GM23248 (cell line): ENCODE results near the gene ACTC1. TPM values are rescaled to one million over a fixed set of nuclear protein-coding genes. Genes with fewer than 3 reads are reported as not detected.
"Not testable (repeated sequence)": the region's sequence is repeated elsewhere in the genome, so short reads cannot be mapped to it uniquely, and the experiment has no call there.

Experiments used
- DNase-seq: peaks from one replicate; pipeline ENCODE4 v3.0.0-alpha.2; 2015
- H2AFZ ChIP-seq: fragments of 200-600 bp; sonication (generic); 2 replicates; pipeline ENCODE4 v1.6.1; 2016; ENCODE audit warnings: antibody characterized with exemption
- H3F3A ChIP-seq: fragments of 200-600 bp; sonication (generic); 2 replicates; pipeline ENCODE4 v1.6.1; 2016; ENCODE audit warnings: mild to moderate bottlenecking, antibody characterized with exemption, mixed run types; ENCODE audit not compliant: insufficient read depth
- H3K27ac ChIP-seq: fragments of 200-600 bp; sonication (generic); 2 replicates; pipeline ENCODE4 v1.5.1; 2016; ENCODE audit warnings: mild to moderate bottlenecking
- H3K27me3 ChIP-seq: fragments of 200-600 bp; sonication (generic); replicated peaks from 2 replicates; pipeline ENCODE4 v1.6.1; 2016; ENCODE audit warnings: mild to moderate bottlenecking; ENCODE audit not compliant: insufficient read depth
- H3K36me3 ChIP-seq: fragments of 200-600 bp; sonication (generic); 2 replicates; pipeline ENCODE4 v1.6.1; 2016; ENCODE audit warnings: low read depth, mild to moderate bottlenecking
- H3K4me1 ChIP-seq: fragments of 200-600 bp; sonication (generic); 2 replicates; pipeline ENCODE4 v1.6.1; 2016; ENCODE audit warnings: mild to moderate bottlenecking; ENCODE audit not compliant: insufficient read depth
- H3K4me2 ChIP-seq: fragments of 200-600 bp; sonication (generic); one replicate; pipeline ENCODE4 v1.6.1; 2016; ENCODE audit warnings: mild to moderate bottlenecking; ENCODE audit not compliant: unreplicated experiment
- H3K4me3 ChIP-seq: fragments of 200-600 bp; sonication (generic); 2 replicates; pipeline ENCODE4 v1.5.1; 2016; ENCODE audit warnings: mild to moderate bottlenecking
- H3K79me2 ChIP-seq: fragments of 200-600 bp; sonication (generic); 2 replicates; pipeline ENCODE4 v1.6.1; 2016; ENCODE audit warnings: mild to moderate bottlenecking; ENCODE audit not compliant: insufficient read depth
- H3K9ac ChIP-seq: fragments of 200-600 bp; sonication (generic); 2 replicates; pipeline ENCODE4 v1.6.1; 2016; ENCODE audit warnings: mild to moderate bottlenecking
- H3K9me2 ChIP-seq: fragments of 200-600 bp; sonication (generic); 2 replicates; pipeline ENCODE4 v1.6.1; 2016; ENCODE audit warnings: mixed run types, mild to moderate bottlenecking, moderate library complexity; ENCODE audit not compliant: insufficient read depth
- H3K9me3 ChIP-seq: fragments of 200-600 bp; sonication (generic); one replicate; pipeline ENCODE4 v1.6.1; 2017; ENCODE audit warnings: low read depth
- H4K20me1 ChIP-seq: fragments of 200-600 bp; sonication (generic); 2 replicates; pipeline ENCODE4 v1.6.0; 2016; ENCODE audit not compliant: insufficient read depth
- EZH2 ChIP-seq: fragments of 200-600 bp; sonication (generic); IDR thresholded peaks from 2 replicates; pipeline ENCODE4 v1.6.1; 2018; ENCODE audit warnings: antibody characterized with exemption, mild to moderate bottlenecking; ENCODE audit not compliant: insufficient read depth, poor library complexity, severe bottlenecking
- EZH2phosphoT487 ChIP-seq: fragments of 200-600 bp; sonication (generic); IDR thresholded peaks from 2 replicates; pipeline ENCODE4 v1.6.1; 2018; ENCODE audit warnings: antibody characterized with exemption, moderate library complexity, mild to moderate bottlenecking, low read depth; ENCODE audit not compliant: insufficient read depth
- WGBS, 2 experiments: methylation state at CpG; one replicate each; pipeline ENCODE4 v1.1.6; 2015 to 2017; ENCODE audit warnings: low lambda C conversion rate in 2 of 2, low coverage in 1 of 2; ENCODE audit errors: missing lambda C conversion rate in 2 of 2; 5-methylcytosine and 5-hydroxymethylcytosine counted together
- in situ Hi-C: fragments of 300-500 bp; cut with MboI; formaldehyde crosslinking; loops from 2 replicates; pipeline ENCODE4 v1.15.0; 2020
- polyA plus RNA-seq: library from polyadenylated mRNA; unstranded; fragments of >200 nt; fragmentation: Nextera tagmentation; extraction: Ambion mirVana; gene quantifications from 2 replicates; pipeline ENCODE4 v1.2.1, GENCODE V29; 2016
- total RNA-seq: library from RNA; depleted of rRNA; stranded (reverse); fragments of >200 nt; shearing (Covaris generic); gene quantifications from 2 replicates; pipeline ENCODE4 v1.2.3, GENCODE V29; 2014

Gene ACTC1
- total and polyA plus RNA-seq, 2 experiments from 2014 or later = 7.6 to 29.9 TPM

GRCh38 chr15:34810443-34811129 lies 15.2 kb upstream of the ACTC1 start:
- Histone ChIP-seq H3K27ac (peak overlapping the region; percentile 96), H3F3A (peaks cover 36% of the 10 kb centered on the region), H3K79me2 (no peaks in the 10 kb centered on the region), H3K9ac (peak overlapping the region; percentile 68), H3K4me1 (peaks cover 53% of the 10 kb centered on the region), H2AFZ (peak overlapping the region; percentile 19), H3K4me3 (no peak overlapping the region), H3K9me3 (no peaks in the 10 kb centered on the region), H4K20me1 (no peaks in the 10 kb centered on the region), H3K36me3 (no peaks in the 10 kb centered on the region), H3K27me3 (no peaks in the 10 kb centered on the region), H3K9me2 (no peaks in the 10 kb centered on the region), H3K4me2 (peak overlapping the region; percentile 66)
- peak; percentile 98 for DNase-seq
- in situ Hi-C loops = no loop called here
- TF ChIP-seq EZH2phosphoT487 (no peak), EZH2 (no peak)
- WGBS, 2 experiments = 12 to 13% methylated on average over 5 of the region's 5 CpGs

GRCh38 chr15:34809186-34809585 lies 13.8 kb upstream of the ACTC1 start:
- Histone ChIP-seq H3K9me2 (no peaks in the 10 kb centered on the region), H3K4me2 (no peak overlapping the region), H3K9ac (no peak overlapping the region), H3K4me3 (no peak overlapping the region), H3K27me3 (no peaks in the 10 kb centered on the region), H3K79me2 (no peaks in the 10 kb centered on the region), H4K20me1 (no peaks in the 10 kb centered on the region), H3K4me1 (peaks cover 47% of the 10 kb centered on the region), H3F3A (peaks cover 41% of the 10 kb centered on the region), H3K36me3 (no peaks in the 10 kb centered on the region), H3K9me3 (no peaks in the 10 kb centered on the region), H2AFZ (no peak overlapping the region), H3K27ac (peak overlapping the region; percentile 96; the same call in 1 of the 2 replicates)
- in situ Hi-C loops = no loop called here
- no peak for DNase-seq
- 85 to 90% methylated on average over 3 of the region's 3 CpGs for WGBS, 2 experiments
- TF ChIP-seq EZH2 (no peak), EZH2phosphoT487 (no peak)

- H2AFZ ChIP-seq = no peak overlapping the region
- DNase-seq = peak; percentile 58
- peaks cover 46% of the 10 kb centered on the region for H3F3A ChIP-seq
- peaks cover 47% of the 10 kb centered on the region for H3K4me1 ChIP-seq
- H4K20me1 ChIP-seq = no peaks in the 10 kb centered on the region
- no peak overlapping the region for H3K4me2 ChIP-seq
- no peaks in the 10 kb centered on the region for H3K9me2 ChIP-seq
- 77 to 82% methylated on average over 3 of the region's 3 CpGs for WGBS, 2 experiments
- H3K4me3 ChIP-seq = no peak overlapping the region
- no peak overlapping the region for H3K27ac ChIP-seq
- H3K36me3 ChIP-seq = no peaks in the 10 kb centered on the region
- no peaks in the 10 kb centered on the region for H3K79me2 ChIP-seq
- no peaks in the 10 kb centered on the region for H3K9me3 ChIP-seq
- TF ChIP-seq EZH2 (no peak), EZH2phosphoT487 (no peak)
- no peaks in the 10 kb centered on the region for H3K27me3 ChIP-seq
- no peak overlapping the region for H3K9ac ChIP-seq
- in situ Hi-C loops = no loop called here
Measured at GRCh38 chr15:34808016-34808415, 12.7 kb upstream of the ACTC1 start.

- H3K4me2 ChIP-seq, H3K9ac ChIP-seq, H2AFZ ChIP-seq, in situ Hi-C loops, H3K9me2 ChIP-seq, H4K20me1 ChIP-seq, H3K36me3 ChIP-seq, H3K79me2 ChIP-seq, H3K4me3 ChIP-seq, DNase-seq, H3K27me3 ChIP-seq, H3K9me3 ChIP-seq, H3K27ac ChIP-seq: not testable (repeated sequence)
- Histone ChIP-seq H3K4me1 (peaks cover 39% of the 10 kb centered on the region), H3F3A (peaks cover 41% of the 10 kb centered on the region)
- 96 to 99% methylated on average over 8 of the region's 8 CpGs for WGBS, 2 experiments
Measured at GRCh38 chr15:34807241-34807640, 11.9 kb upstream of the ACTC1 start.

GRCh38 chr15:34804776-34805175 lies 9.4 kb upstream of the ACTC1 start:
- peaks cover 16% of the 10 kb centered on the region for H3K4me1 ChIP-seq
- H2AFZ ChIP-seq = no peak overlapping the region
- H3K79me2 ChIP-seq = no peaks in the 10 kb centered on the region
- no peak overlapping the region for H3K4me2 ChIP-seq
- peaks cover 18% of the 10 kb centered on the region for H3F3A ChIP-seq
- H3K27me3 ChIP-seq = no peaks in the 10 kb centered on the region
- H3K36me3 ChIP-seq = no peaks in the 10 kb centered on the region
- H3K9ac ChIP-seq = no peak overlapping the region
- DNase-seq = no peak
- in situ Hi-C loops = no loop called here
- no peak overlapping the region for H3K27ac ChIP-seq
- WGBS, 2 experiments = 52 to 56% methylated on average over 3 of the region's 3 CpGs
- no peaks in the 10 kb centered on the region for H3K9me3 ChIP-seq
- no peaks in the 10 kb centered on the region for H3K9me2 ChIP-seq
- no peak overlapping the region for H3K4me3 ChIP-seq
- TF ChIP-seq EZH2 = no peak
- no peaks in the 10 kb centered on the region for H4K20me1 ChIP-seq
